Measurements from ENCODE around the gene DMRTB1.

The DMRTB1 gene

GRCh38 chr1:53511323-53511932 lies 52.2 kb downstream of the DMRTB1 start:
- no peak for DNase-seq

- no peak for DNase-seq
Measured at GRCh38 chr1:53511933-53512806, 53.0 kb downstream of the DMRTB1 start.

GRCh38 chr1:53512807-53513755 lies 53.9 kb downstream of the DMRTB1 start:
- DNase-seq: no peak

- no peak for DNase-seq
Measured at GRCh38 chr1:53513846-53514245, 54.6 kb downstream of the DMRTB1 start.

GRCh38 chr1:53514436-53514835 lies 55.2 kb downstream of the DMRTB1 start:
- DNase-seq: no peak

- no peak for DNase-seq
Measured at GRCh38 chr1:53516181-53516580, 57.0 kb downstream of the DMRTB1 start.

Measured in activated effector memory CD4-positive, alpha-beta T cell treated with Interleukin-2 at 50 U/mL for 16 hours (primary cell).